Measurements from ENCODE around the gene SV2B. TPM values are rescaled to one million over a fixed set of nuclear protein-coding genes. Genes with fewer than 3 reads are reported as not detected.
A peak's percentile ranks its signal among the peaks of the same experiment; 100 is the strongest.

Gene SV2B
- total RNA-seq, 1 experiment from 2014 or later = not detected

- no peaks in the 10 kb centered on the region for H3K79me2 ChIP-seq (ENCODE audit: insufficient read depth, low read length)
- WGBS (ENCODE audit: extremely low coverage, insufficient read length, low lambda C conversion rate) = no CpG with 5 or more reads among the region's 15 CpGs
- no peak overlapping the region for H3T11ph ChIP-seq (ENCODE audit: low read length)
- H3K4me3 Mint-ChIP-seq = no peak overlapping the region
- H2BK12ac ChIP-seq (ENCODE audit: insufficient read length, low read depth, low read length) = no peak overlapping the region
- H2AFZ ChIP-seq (ENCODE audit: low read length) = no peak overlapping the region
- no peak overlapping the region for H2AK5ac ChIP-seq (ENCODE audit: insufficient read length, low read length)
- H2BK20ac ChIP-seq (ENCODE audit: low read depth, low read length, poor library complexity, severe bottlenecking) = no peak overlapping the region
- H3K4ac ChIP-seq (ENCODE audit: low read depth, low read length) = no peak overlapping the region
- no peaks in the 10 kb centered on the region for H3K4me1 Mint-ChIP-seq
- no peaks in the 10 kb centered on the region for H3K23me2 ChIP-seq (ENCODE audit: insufficient read length, low read depth, low read length, poor library complexity, severe bottlenecking)
- H3K56ac ChIP-seq (ENCODE audit: insufficient read length, low read depth, low read length) = no peak overlapping the region
- no peak for DNase-seq
- H3K79me1 ChIP-seq (ENCODE audit: insufficient read depth, low read depth, low read length, poor library complexity, severe bottlenecking) = no peaks in the 10 kb centered on the region
- H3K9me3 ChIP-seq (ENCODE audit: control insufficient read depth, low read depth, low read length) = no peaks in the 10 kb centered on the region
- no peak overlapping the region for H4K5ac ChIP-seq (ENCODE audit: insufficient read length, low read depth, low read length)
- no peak overlapping the region for H3K23ac ChIP-seq (ENCODE audit: insufficient read length, low read depth, low read length)
- no peak overlapping the region for H3K18ac ChIP-seq (ENCODE audit: insufficient read length, low read depth, low read length)
- no peak overlapping the region for H3K27ac ChIP-seq (ENCODE audit: insufficient read length, low read depth, low read length)
- H3K27ac Mint-ChIP-seq = peak overlapping the region in 1 of 3 experiments; percentile 11; a peak in 1 of 7 replicates
- H3K9ac ChIP-seq (ENCODE audit: extremely low read depth, insufficient read length, low read length) = no peak overlapping the region
- no peak overlapping the region for H4K91ac ChIP-seq (ENCODE audit: insufficient read length, low read depth, low read length)
- no peak overlapping the region for H3K4me2 ChIP-seq (ENCODE audit: insufficient read depth, insufficient read length, low read length)
- H3K4me1 ChIP-seq (ENCODE audit: insufficient read depth, low read length) = no peaks in the 10 kb centered on the region
- peaks cover 0 to 3% (median 0%) of the 10 kb centered on the region in 3 experiments; a peak in 1 of 7 replicates for H3K36me3 Mint-ChIP-seq (ENCODE audit: insufficient read depth in 1 of 3, low read depth in 3 of 3)
- H3K27me3 ChIP-seq (ENCODE audit: insufficient read depth, low read length) = no peaks in the 10 kb centered on the region
- H2BK5ac ChIP-seq (ENCODE audit: insufficient read length, low read length) = no peak overlapping the region
- H2BK15ac ChIP-seq (ENCODE audit: low read depth, low read length) = no peak overlapping the region
- TF ChIP-seq, protein P1, sequence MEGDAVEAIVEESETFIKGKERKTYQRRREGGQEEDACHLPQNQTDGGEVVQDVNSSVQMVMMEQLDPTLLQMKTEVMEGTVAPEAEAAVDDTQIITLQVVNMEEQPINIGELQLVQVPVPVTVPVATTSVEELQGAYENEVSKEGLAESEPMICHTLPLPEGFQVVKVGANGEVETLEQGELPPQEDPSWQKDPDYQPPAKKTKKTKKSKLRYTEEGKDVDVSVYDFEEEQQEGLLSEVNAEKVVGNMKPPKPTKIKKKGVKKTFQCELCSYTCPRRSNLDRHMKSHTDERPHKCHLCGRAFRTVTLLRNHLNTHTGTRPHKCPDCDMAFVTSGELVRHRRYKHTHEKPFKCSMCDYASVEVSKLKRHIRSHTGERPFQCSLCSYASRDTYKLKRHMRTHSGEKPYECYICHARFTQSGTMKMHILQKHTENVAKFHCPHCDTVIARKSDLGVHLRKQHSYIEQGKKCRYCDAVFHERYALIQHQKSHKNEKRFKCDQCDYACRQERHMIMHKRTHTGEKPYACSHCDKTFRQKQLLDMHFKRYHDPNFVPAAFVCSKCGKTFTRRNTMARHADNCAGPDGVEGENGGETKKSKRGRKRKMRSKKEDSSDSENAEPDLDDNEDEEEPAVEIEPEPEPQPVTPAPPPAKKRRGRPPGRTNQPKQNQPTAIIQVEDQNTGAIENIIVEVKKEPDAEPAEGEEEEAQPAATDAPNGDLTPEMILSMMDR (conservative IDR thresholded peaks at IDR 0.05) = no peak
- H3K9me3 Mint-ChIP-seq = peaks cover under 1 to 1% of the 10 kb centered on the region in 2 experiments; a peak in 3 of 5 replicates
- H3K27me3 Mint-ChIP-seq (ENCODE audit: low read depth) = peaks cover 38% of the 10 kb centered on the region
- H3K14ac ChIP-seq (ENCODE audit: insufficient read depth, low read length) = no peak overlapping the region; the same call in 1 of the 2 replicates
- no peak overlapping the region for H2BK120ac ChIP-seq (ENCODE audit: low read depth, low read length, poor library complexity, severe bottlenecking)
- H4K8ac ChIP-seq (replicated peaks; ENCODE audit: insufficient read length, low read depth, low read length) = no peak overlapping the region
- no peaks in the 10 kb centered on the region for H4K20me1 ChIP-seq (ENCODE audit: control insufficient read depth, insufficient read depth, insufficient read length)
Observed at GRCh38 chr15:91270747-91271146, 170.7 kb downstream of the SV2B start.

Data from H9 (cell line).